Kidney epithelial cell (primary cell): ENCODE data around the gene THBS3. TPM values are rescaled to one million over a fixed set of nuclear protein-coding genes. Genes with fewer than 3 reads are reported as not detected.
"Not testable (repeated sequence)": the region's sequence is repeated elsewhere in the genome, so short reads cannot be mapped to it uniquely, and the experiment has no call there.

ENCODE experiments used
- DNase-seq: peaks from one replicate; pipeline ENCODE4 v3.0.0-alpha.2; 2010; ENCODE audit warnings: low read depth
- H3K27me3 ChIP-seq: 2 replicates; pipeline ENCODE4 v1.6.0; 2011; ENCODE audit warnings: low read length; ENCODE audit not compliant: control insufficient read depth, insufficient read depth
- H3K36me3 ChIP-seq: 2 replicates; pipeline ENCODE4 v1.5.1; 2011; ENCODE audit warnings: low read length; ENCODE audit not compliant: control insufficient read depth, insufficient read depth
- H3K4me3 ChIP-seq: 2 replicates; pipeline ENCODE4 v1.5.1; 2011; ENCODE audit warnings: low read depth, mild to moderate bottlenecking, control low read depth, low read length
- total RNA-seq: library from RNA; depleted of rRNA; stranded (reverse); fragments of >200 nt; gene quantifications from 2 replicates; pipeline ENCODE4 v1.2.3, GENCODE V29; 2015
- TF ChIP-seq, protein P1 (sequence below): IDR thresholded peaks from 2 replicates; pipeline ENCODE4 v1.5.1; 2011; ENCODE audit warnings: mild to moderate bottlenecking, moderate library complexity, low read length, control low read depth, inconsistent platforms; ENCODE audit not compliant: insufficient read depth, poor library complexity, severe bottlenecking

The THBS3 gene
- total RNA-seq, 1 donor from 2014 or later = 51.5 TPM

DNA sequence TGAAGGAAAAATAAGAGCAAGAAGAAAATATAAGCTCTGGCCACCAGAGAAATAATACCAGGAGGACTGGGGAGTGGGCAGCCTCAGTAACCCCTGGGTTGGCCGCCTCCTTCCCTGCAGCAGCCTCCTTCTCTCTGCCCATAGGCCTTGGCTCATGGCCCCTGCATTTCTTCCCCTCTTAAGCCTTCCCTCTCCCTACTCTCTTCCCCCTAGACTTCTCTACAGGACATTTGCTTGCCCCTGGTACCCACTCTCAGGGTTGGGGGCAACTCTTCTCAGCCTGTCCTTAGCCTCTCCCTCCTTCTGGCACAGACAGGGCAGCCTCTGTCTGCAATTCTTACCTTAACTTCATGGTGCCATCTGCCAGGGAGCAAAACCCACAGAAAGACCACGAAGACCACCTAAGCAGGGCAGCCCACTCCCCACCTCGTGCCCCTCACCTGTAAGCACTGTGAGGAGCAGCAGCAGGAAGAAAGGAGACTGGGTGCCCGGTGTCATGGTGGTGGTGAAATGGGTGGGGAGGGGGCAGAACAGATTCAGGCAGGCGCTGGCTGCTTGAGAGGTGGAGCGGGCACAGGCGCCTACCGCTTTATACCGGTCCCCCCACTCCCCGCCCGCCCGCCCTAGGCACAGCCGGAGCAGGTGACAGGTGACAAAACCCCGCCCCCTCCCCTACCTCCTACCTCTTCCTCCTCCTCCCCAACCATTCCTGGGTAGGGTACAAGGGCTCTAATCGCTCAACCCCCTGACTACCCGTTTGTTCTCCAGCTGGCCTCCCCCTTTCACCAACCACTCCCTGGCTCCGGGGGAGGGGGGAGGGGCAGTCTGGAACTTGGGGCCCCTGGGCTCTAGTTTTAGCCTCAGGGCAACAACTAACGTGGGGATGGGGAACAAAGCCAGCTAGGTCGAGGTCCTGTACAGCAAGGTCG lies 15.1 kb downstream of the THBS3 start:
- no peak for DNase-seq
- H3K4me3 ChIP-seq = peak overlapping the region; percentile 2

GRCh38 chr1:155191904-155192303 lies 15.8 kb downstream of the THBS3 start:
- TF ChIP-seq, protein P1, sequence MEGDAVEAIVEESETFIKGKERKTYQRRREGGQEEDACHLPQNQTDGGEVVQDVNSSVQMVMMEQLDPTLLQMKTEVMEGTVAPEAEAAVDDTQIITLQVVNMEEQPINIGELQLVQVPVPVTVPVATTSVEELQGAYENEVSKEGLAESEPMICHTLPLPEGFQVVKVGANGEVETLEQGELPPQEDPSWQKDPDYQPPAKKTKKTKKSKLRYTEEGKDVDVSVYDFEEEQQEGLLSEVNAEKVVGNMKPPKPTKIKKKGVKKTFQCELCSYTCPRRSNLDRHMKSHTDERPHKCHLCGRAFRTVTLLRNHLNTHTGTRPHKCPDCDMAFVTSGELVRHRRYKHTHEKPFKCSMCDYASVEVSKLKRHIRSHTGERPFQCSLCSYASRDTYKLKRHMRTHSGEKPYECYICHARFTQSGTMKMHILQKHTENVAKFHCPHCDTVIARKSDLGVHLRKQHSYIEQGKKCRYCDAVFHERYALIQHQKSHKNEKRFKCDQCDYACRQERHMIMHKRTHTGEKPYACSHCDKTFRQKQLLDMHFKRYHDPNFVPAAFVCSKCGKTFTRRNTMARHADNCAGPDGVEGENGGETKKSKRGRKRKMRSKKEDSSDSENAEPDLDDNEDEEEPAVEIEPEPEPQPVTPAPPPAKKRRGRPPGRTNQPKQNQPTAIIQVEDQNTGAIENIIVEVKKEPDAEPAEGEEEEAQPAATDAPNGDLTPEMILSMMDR = no peak
- Histone ChIP-seq H3K4me3 (no peak overlapping the region), H3K36me3 (peaks cover 3% of the 10 kb centered on the region), H3K27me3 (no peaks in the 10 kb centered on the region)
- DNase-seq = no peak

More for the DNA sequence above, 15.1 kb downstream of the THBS3 start:
- peaks cover 3% of the 10 kb centered on the region for H3K36me3 ChIP-seq
- H3K27me3 ChIP-seq = no peaks in the 10 kb centered on the region
- TF ChIP-seq, protein P1 = no peak

GRCh38 chr1:155189926-155190325 lies 17.8 kb downstream of the THBS3 start:
- not testable (repeated sequence) for H3K27me3 ChIP-seq, DNase-seq, H3K36me3 ChIP-seq, H3K4me3 ChIP-seq

- peaks cover 1% of the 10 kb centered on the region for H3K36me3 ChIP-seq
- DNase-seq = no peak
- TF ChIP-seq, protein P1 = no peak
- H3K27me3 ChIP-seq = no peaks in the 10 kb centered on the region
- no peak overlapping the region for H3K4me3 ChIP-seq
These were observed 19.4 kb downstream of the THBS3 start for GRCh38 chr1:155188268-155188667.

DNA sequence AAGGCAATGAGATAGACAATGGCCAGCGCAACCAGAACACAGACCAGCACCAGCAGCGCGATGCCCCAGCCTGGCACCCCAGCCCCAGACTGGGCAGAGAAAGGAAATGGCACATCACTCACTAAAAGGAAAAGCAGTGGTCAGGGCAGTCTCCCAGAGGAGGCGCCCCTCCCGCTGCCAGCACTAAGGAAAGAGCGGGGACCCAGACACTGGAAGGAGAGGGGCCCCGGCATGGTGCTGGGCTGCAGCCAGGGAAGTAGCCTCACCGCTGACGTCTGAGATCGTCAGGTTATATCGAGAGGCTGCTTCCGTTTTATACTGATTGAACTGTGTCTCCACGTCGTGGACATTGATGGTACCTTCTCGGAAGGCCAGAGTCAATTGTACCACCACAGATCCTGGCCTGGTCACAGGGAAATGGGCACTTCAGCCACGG lies 20.2 kb downstream of the THBS3 start:
- TF ChIP-seq, protein P1 = no peak
- no peak for DNase-seq
- peaks cover 1% of the 10 kb centered on the region for H3K36me3 ChIP-seq
- no peaks in the 10 kb centered on the region for H3K27me3 ChIP-seq
- no peak overlapping the region for H3K4me3 ChIP-seq

GRCh38 chr1:155186794-155187455 lies 20.8 kb downstream of the THBS3 start:
- Histone ChIP-seq H3K36me3 (peaks cover 3% of the 10 kb centered on the region), H3K27me3 (no peaks in the 10 kb centered on the region), H3K4me3 (no peak overlapping the region)
- DNase-seq = no peak
- TF ChIP-seq, protein P1 = no peak
